MCF 10A (cell line): ENCODE measurements around the gene MAP3K2. TPM values are rescaled to one million over a fixed set of nuclear protein-coding genes. Genes with fewer than 3 reads are reported as not detected.

Experiments used
- BruUV-seq: library from RNA; stranded (reverse); fragments of 400-500 nt; replicated peaks from 2 replicates; lab custom pipeline; 2021; lab: Mats Ljungman, UMichigan
- CTCF ChIA-PET: fragments of 300-600 bp; sonication (Branson Sonifier 250); formaldehyde crosslinking; extraction: SDS; loops from one replicate; lab custom pipeline; 2021; ENCODE audit warnings: antibody characterized with exemption, inconsistent platforms; lab: Yijun Ruan, JAX
- POLR2A ChIA-PET: fragments of 300-600, 350-650 bp; sonication (Branson Sonifier 250); formaldehyde crosslinking; extraction: SDS; loops from one replicate; lab custom pipeline; 2020; ENCODE audit warnings: antibody characterized with exemption, inconsistent platforms; lab: Yijun Ruan, JAX
- DNase-seq: peaks from one replicate; pipeline ENCODE4 v3.0.0-alpha.2; 2018; ENCODE audit not compliant: unreplicated experiment
- H3K27ac Mint-ChIP-seq: one replicate; pipeline ENCODE4 v1.8.0; 2022; ENCODE audit warnings: mild to moderate bottlenecking, low read depth, mixed read lengths; ENCODE audit not compliant: unreplicated experiment
- H3K27me3 Mint-ChIP-seq: one replicate; pipeline ENCODE4 v1.8.0; 2022; ENCODE audit warnings: mixed read lengths; ENCODE audit not compliant: insufficient read depth, unreplicated experiment
- H3K36me3 Mint-ChIP-seq: one replicate; pipeline ENCODE4 v1.8.0; 2022; ENCODE audit warnings: mild to moderate bottlenecking, moderate library complexity, mixed read lengths; ENCODE audit not compliant: insufficient read depth, unreplicated experiment
- H3K4me1 Mint-ChIP-seq: one replicate; pipeline ENCODE4 v1.8.0; 2022; ENCODE audit warnings: mixed read lengths; ENCODE audit not compliant: insufficient read depth, unreplicated experiment
- H3K4me3 Mint-ChIP-seq: one replicate; pipeline ENCODE4 v1.8.0; 2022; ENCODE audit warnings: mild to moderate bottlenecking, moderate library complexity, mixed read lengths; ENCODE audit not compliant: unreplicated experiment
- H3K9me3 Mint-ChIP-seq: one replicate; pipeline ENCODE4 v1.8.0; 2022; ENCODE audit warnings: mixed read lengths; ENCODE audit not compliant: unreplicated experiment
- CTCF ChIP-seq: fragments of 200-600 bp; IDR thresholded peaks from one replicate; pipeline ENCODE4 v1.8.0; 2022; ENCODE audit warnings: antibody characterized with exemption, mild to moderate bottlenecking; ENCODE audit not compliant: unreplicated experiment
- intact Hi-C: fragments of 100-400 bp; cut with micrococcal nuclease; formaldehyde crosslinking; loops from 2 replicates; pipeline ENCODE4 v1.14.1; 2022
- total RNA-seq: library from RNA; stranded (reverse); gene quantifications from 2 replicates; pipeline ENCODE4 v1.2.3, GENCODE V29; 2022

Gene MAP3K2
- total RNA-seq, 1 experiment from 2014 or later, result 62.9 TPM

GRCh38 chr2:127398239-127398590 lies 10.4 kb upstream of the MAP3K2 start:
- BruUV-seq, result no TSS peak
- POLR2A ChIA-PET, result interaction anchor here (4.0 to 6.0 kb wide), 2 partner anchors 9 to 12 kb away, joined by 28 to 51 read pairs; partner anchors contain the start of gene MAP3K2
- DNase-seq, result peak; percentile 96
- CTCF ChIA-PET, result interaction anchor here (0.6 kb wide), 1 partner anchor 32 kb away, joined by 3 read pairs; no protein-coding TSS in a partner anchor
- intact Hi-C loops, result no loop called here
- H3K27me3 Mint-ChIP-seq, result no peaks in the 10 kb centered on the region
- no peaks in the 10 kb centered on the region for H3K9me3 Mint-ChIP-seq
- H3K36me3 Mint-ChIP-seq, result peaks cover 6% of the 10 kb centered on the region
- H3K4me1 Mint-ChIP-seq, result peaks cover 34% of the 10 kb centered on the region
- peak overlapping the region; percentile 19 for H3K27ac Mint-ChIP-seq
- no peak for TF ChIP-seq CTCF
- H3K4me3 Mint-ChIP-seq, result no peak overlapping the region

DNA sequence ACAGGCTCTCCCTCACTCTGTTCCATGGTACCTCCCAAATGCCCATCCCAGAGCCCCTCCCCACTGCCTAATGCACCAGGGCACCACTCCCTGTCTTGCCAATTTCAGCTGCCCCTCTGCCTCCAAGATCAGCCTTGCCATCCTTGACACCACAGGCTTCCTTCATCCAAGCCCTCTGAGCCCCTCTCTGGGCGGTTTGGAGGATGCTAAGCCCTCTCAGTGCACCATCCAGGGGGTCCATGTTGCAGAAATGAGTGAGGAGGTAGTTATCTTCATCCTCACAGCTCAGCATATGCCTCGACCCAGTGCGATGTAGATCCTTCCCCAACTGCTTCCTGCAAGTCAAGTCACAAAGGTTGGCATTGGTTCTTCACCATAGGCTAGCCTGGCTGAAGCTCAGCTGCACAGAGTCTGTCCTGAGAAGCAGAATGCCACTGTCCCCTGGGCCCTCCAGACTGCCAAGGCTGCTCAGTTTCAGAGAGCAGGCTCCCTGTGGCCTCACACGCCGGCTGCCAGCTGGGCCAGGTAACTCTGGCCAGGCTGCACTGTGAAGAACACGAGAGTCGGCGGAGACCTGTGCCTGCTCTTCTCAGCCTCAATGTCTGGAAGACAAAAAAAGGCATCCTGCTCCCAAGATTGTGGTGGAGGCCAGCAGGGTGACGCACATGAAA lies 9.9 kb upstream of the MAP3K2 start:
- H3K27ac Mint-ChIP-seq, result peak overlapping the region; percentile 19
- H3K9me3 Mint-ChIP-seq, result no peaks in the 10 kb centered on the region
- DNase-seq, result no peak
- POLR2A ChIA-PET, result interaction anchor here (6.0 kb wide), 1 partner anchor 9 kb away, joined by 51 read pairs; the partner anchor contains the start of gene MAP3K2
- no TSS peak for BruUV-seq
- H3K4me3 Mint-ChIP-seq, result no peak overlapping the region
- CTCF ChIA-PET, result interaction anchor here (0.6 kb wide), 1 partner anchor 32 kb away, joined by 3 read pairs; no protein-coding TSS in a partner anchor
- no peak for TF ChIP-seq CTCF
- intact Hi-C loops, result no loop called here
- H3K4me1 Mint-ChIP-seq, result peaks cover 35% of the 10 kb centered on the region
- H3K27me3 Mint-ChIP-seq, result no peaks in the 10 kb centered on the region
- H3K36me3 Mint-ChIP-seq, result peaks cover 6% of the 10 kb centered on the region

GRCh38 chr2:127394492-127394891 lies 6.7 kb upstream of the MAP3K2 start:
- Mint-ChIP-seq H3K27me3 (no peaks in the 10 kb centered on the region), H3K4me3 (no peak overlapping the region), H3K27ac (no peak overlapping the region), H3K4me1 (peaks cover 30% of the 10 kb centered on the region), H3K9me3 (no peaks in the 10 kb centered on the region), H3K36me3 (peaks cover 6% of the 10 kb centered on the region)
- TF ChIP-seq CTCF, result no peak
- intact Hi-C loops, result no loop called here
- ChIA-PET POLR2A (interaction anchor here (0.7 to 1.3 kb wide), 2 partner anchors 16 to 287 kb away, joined by 3 to 5 read pairs; partner anchors contain the start of gene BIN1), CTCF (no interaction called here)
- DNase-seq, result no peak
- no TSS peak for BruUV-seq

DNA sequence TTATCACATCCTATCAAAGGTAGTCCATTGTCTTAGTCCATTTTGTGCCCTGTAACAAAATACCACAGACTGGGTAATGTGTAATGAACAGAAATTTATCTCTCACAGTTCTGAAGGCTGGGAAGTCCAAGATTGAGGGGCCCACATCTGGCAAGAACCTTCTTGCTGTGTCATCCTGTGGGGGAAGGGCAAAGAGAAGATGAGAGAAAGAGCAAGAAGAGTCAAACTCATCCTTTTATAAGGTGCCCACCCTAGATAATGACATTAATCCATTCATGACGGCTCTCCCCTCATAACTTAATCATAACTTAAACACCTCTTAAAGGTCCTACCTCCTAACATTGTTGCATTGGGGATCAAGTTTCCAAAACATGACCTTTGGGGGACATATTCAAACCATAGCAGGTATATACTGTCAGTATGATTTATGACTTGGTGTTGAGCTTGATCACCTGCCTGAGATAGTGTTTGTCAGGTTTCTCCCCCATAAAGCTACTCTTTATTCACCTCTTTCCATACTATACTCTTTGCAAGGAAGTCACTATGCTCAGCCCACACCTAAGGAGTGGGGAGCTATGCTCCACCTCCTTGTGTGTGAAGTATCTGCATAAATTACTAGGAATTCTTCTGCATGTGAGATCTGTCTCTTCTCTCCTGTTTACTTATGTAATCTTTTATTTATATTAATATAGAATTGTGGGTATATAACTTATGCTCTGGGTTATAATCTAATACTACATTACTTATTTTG lies 5.2 kb upstream of the MAP3K2 start:
- Mint-ChIP-seq H3K4me1 (peaks cover 27% of the 10 kb centered on the region), H3K27me3 (no peaks in the 10 kb centered on the region), H3K36me3 (peaks cover under 1% of the 10 kb centered on the region), H3K9me3 (no peaks in the 10 kb centered on the region), H3K4me3 (no peak overlapping the region), H3K27ac (no peak overlapping the region)
- intact Hi-C loops, result no loop called here
- POLR2A ChIA-PET, result interaction anchor here (0.7 kb wide), 1 partner anchor 636 kb away, joined by 3 read pairs; no protein-coding TSS in a partner anchor
- DNase-seq, result no peak
- no peak for TF ChIP-seq CTCF
- CTCF ChIA-PET, result interaction anchor here (0.5 kb wide), 1 partner anchor 27 kb away, joined by 5 read pairs; no protein-coding TSS in a partner anchor
- BruUV-seq, result no TSS peak
